GM18517 (cell line): Measurements from ENCODE around the gene GM2A.
"Not testable (repeated sequence)": the region's sequence is repeated elsewhere in the genome, so short reads cannot be mapped to it uniquely, and the experiment has no call there.

Experiments
- ATAC-seq: cut with Tn5 transposase; IDR thresholded peaks from one replicate; pipeline ENCODE4 v1.9.1; 2021; ENCODE audit warnings: mild to moderate bottlenecking, moderate library complexity; ENCODE audit not compliant: unreplicated experiment

Gene GM2A

DNA sequence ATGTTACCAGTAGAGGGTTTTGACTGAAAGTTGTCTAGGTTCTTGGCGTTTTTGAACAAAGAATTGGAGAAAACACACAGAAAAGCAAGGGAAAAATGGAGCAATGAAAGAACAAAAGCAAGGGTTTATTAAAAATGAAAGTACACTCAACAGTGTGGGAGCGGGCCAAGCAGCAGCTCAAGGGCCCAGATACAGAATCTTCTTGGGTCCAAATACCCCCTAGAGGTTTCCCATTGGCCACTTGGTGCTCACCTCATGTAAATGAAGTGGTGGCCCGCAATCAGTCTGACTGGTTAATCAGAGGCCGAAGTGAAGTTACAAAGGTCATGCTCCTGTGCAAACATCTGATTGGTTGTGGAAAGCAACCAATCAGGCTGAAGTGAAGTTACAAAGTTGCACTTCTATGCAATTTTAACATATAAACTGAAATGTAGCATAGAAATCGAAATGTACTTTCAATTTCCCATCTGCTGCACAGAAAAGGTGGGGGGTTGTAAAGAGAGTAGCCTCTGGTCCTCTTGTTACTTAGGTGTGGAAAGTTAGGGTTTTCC lies 1.9 kb upstream of the GM2A start:
- ATAC-seq: no peak

GRCh38 chr5:151251621-151252020 lies 1.4 kb upstream of the GM2A start:
- no peak for ATAC-seq

- ATAC-seq: no peak
These were observed 593 bp downstream of the GM2A start for GRCh38 chr5:151253605-151253950.

GRCh38 chr5:151254556-151254955 lies 1.6 kb downstream of the GM2A start:
- no peak for ATAC-seq

- not testable (repeated sequence) for ATAC-seq
These were observed 2.0 kb downstream of the GM2A start for GRCh38 chr5:151254990-151255389.

- peak; percentile 50 for ATAC-seq
These were observed 2.8 kb downstream of the GM2A start for GRCh38 chr5:151255621-151256286.

GRCh38 chr5:151257731-151258181 lies 4.8 kb downstream of the GM2A start:
- peak; percentile 39 for ATAC-seq

- ATAC-seq: no peak
These were observed 5.2 kb downstream of the GM2A start for GRCh38 chr5:151258201-151258611.

GRCh38 chr5:151258816-151259215 lies 5.8 kb downstream of the GM2A start:
- no peak for ATAC-seq

DNA sequence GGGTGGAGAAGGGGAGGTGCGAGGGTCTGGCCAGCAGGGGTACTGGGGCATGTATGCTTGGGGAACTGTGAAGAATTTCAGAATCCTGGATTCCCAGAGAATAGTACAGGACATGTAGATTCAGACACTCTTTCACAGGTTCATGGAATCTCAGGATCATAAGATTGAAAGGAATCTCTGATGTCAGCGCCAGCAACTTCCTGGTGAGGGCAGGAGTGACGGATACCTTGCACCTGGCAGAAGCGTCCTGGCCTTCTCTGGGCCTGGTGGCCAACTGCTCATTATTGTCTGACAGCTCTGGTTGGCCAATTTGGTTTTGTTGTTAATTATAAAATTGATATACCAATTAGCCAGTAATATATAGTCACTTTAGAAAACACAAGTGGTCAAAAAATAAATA lies 6.9 kb downstream of the GM2A start:
- ATAC-seq: no peak

DNA sequence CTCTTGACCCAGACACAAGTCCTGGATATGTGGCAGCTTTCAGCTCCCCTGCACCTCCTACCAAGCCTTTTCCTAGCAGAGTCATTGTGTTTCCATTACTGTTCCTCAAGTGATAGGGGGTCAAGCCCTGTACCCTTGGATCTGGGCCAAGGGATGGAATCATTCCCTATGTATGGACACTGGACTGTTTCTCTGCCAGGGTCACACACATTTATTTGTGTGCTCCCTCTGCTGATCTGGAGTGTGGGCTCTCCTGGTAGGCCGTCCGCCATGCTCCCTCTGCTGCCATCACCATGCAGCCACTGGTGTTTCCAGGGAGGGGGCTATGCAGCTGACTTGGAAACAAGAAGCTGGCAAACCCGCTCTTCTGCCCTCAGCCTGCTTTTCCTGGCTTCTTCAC lies 9.5 kb downstream of the GM2A start:
- no peak for ATAC-seq

GRCh38 chr5:151264113-151264512 lies 11.1 kb downstream of the GM2A start:
- ATAC-seq: no peak

- no peak for ATAC-seq
These were observed 14.7 kb downstream of the GM2A start for GRCh38 chr5:151267491-151268260.

GRCh38 chr5:151270599-151270998 lies 17.6 kb downstream of the GM2A start:
- peak; percentile 96 for ATAC-seq

GRCh38 chr5:151271336-151271735 lies 18.4 kb downstream of the GM2A start:
- ATAC-seq: no peak

- no peak for ATAC-seq
These were observed 21.7 kb downstream of the GM2A start for GRCh38 chr5:151274666-151275065.

- ATAC-seq: no peak
These were observed 22.8 kb downstream of the GM2A start for GRCh38 chr5:151275803-151276202.

GRCh38 chr5:151278845-151279244 lies 25.9 kb downstream of the GM2A start:
- no peak for ATAC-seq

GRCh38 chr5:151280443-151280842 lies 27.5 kb downstream of the GM2A start:
- ATAC-seq: no peak

GRCh38 chr5:151281001-151281639 lies 28.1 kb downstream of the GM2A start:
- ATAC-seq: no peak

GRCh38 chr5:151283120-151283825 lies 30.3 kb downstream of the GM2A start:
- no peak for ATAC-seq
